HepG2 (cell line): Measurements from ENCODE around the gene NXPE4. TPM values are rescaled to one million over a fixed set of nuclear protein-coding genes. Genes with fewer than 3 reads are reported as not detected.
"Not testable (repeated sequence)": the region's sequence is repeated elsewhere in the genome, so short reads cannot be mapped to it uniquely, and the experiment has no call there.

ENCODE experiments used
- ATAC-seq: fragments of 200-7000 bp; cut with Tn5 transposase; 3 replicates; pipeline ENCODE4 v1.9.1; 2020; ENCODE audit warnings: mild to moderate bottlenecking, moderate library complexity
- Bru-seq: library from RNA; stranded (reverse); fragments of 400-500 nt; gene quantifications from one replicate; lab custom pipeline; 2021; lab: Mats Ljungman, UMichigan
- BruChase-seq, 2 experiments: library from RNA; stranded (reverse); fragments of 400-500 nt; gene quantifications; one replicate each; lab custom pipeline; 2021; lab: Mats Ljungman, UMichigan
- BruUV-seq: library from RNA; stranded (reverse); fragments of 400-500 nt; replicated peaks from 2 replicates; lab custom pipeline; 2021; lab: Mats Ljungman, UMichigan
- CTCF ChIA-PET: fragments of 300-600 bp; formaldehyde crosslinking; extraction: SDS; loops from one replicate; lab custom pipeline; 2021; ENCODE audit warnings: low total read pairs, inconsistent platforms, low intra/inter-chr PET ratio; lab: Yijun Ruan, JAX
- POLR2A ChIA-PET: fragments of 350-600 bp; sonication (Branson Sonifier 250); formaldehyde crosslinking; loops from one replicate; lab custom pipeline; 2020; ENCODE audit warnings: antibody characterized with exemption, inconsistent platforms; lab: Yijun Ruan, JAX
- DNase-seq: peaks from one replicate; pipeline ENCODE4 v3.0.0-alpha.2; 2015; ENCODE audit warnings: low spot score
- FAIRE-seq: peaks from 3 replicates; lab custom pipeline; 2011; peaks lifted over from hg19 to GRCh38; lab: Jason Lieb, UNC
- H2AFZ ChIP-seq: one replicate; pipeline ENCODE4 v1.6.1; 2011; ENCODE audit warnings: low read length, inconsistent platforms
- H3K27ac ChIP-seq: fragments of 300-600 bp; 3 replicates; pipeline ENCODE4 v1.8.0; 2011; ENCODE audit warnings: mixed run types, mild to moderate bottlenecking, mixed read lengths, low read length, inconsistent platforms; ENCODE audit not compliant: insufficient read depth; ENCODE audit errors: extremely low read length
- H3K27me3 ChIP-seq, 2 experiments: fragments of 200-600 bp in 1 of 2; 2 replicates in 1 of 2; 3 replicates in 1 of 2; pipeline versions ENCODE4 v1.6.0 to v1.8.0; 2011; ENCODE audit warnings: low read length in 2 of 2, mild to moderate bottlenecking in 2 of 2, moderate library complexity in 2 of 2, inconsistent platforms in 1 of 2; ENCODE audit not compliant: insufficient read depth in 2 of 2, control insufficient read depth in 1 of 2
- H3K36me3 ChIP-seq, 2 experiments: fragments of 200-600 bp in 1 of 2; replicated peaks in 1 of 2; 2 replicates in 1 of 2; 3 replicates in 1 of 2; pipeline versions ENCODE4 v1.5.1 to v1.8.0; 2011; ENCODE audit warnings: low read length in 2 of 2, inconsistent platforms in 1 of 2; ENCODE audit not compliant: insufficient read depth in 2 of 2, control insufficient read depth in 1 of 2
- H3K4me1 ChIP-seq: 2 replicates; pipeline ENCODE4 v1.5.1; 2012; ENCODE audit warnings: low read length, inconsistent platforms; ENCODE audit not compliant: insufficient read depth
- H3K4me2 ChIP-seq: 2 replicates; pipeline ENCODE4 v1.6.0; 2011; ENCODE audit warnings: low read depth, low read length, inconsistent platforms
- H3K4me3 ChIP-seq, 3 experiments: fragments of 200-600 bp in 1 of 3; sonication (generic), shearing (Covaris generic) in 1 of 3; replicated peaks in 1 of 3; 2 replicates each; pipeline ENCODE4 v1.5.1; 2011 to 2016; ENCODE audit warnings: low read length in 3 of 3, inconsistent platforms in 2 of 3, low read depth in 2 of 3, mild to moderate bottlenecking in 2 of 3, control low read depth in 1 of 3, mixed read lengths in 1 of 3; ENCODE audit not compliant: insufficient read depth in 1 of 3
- H3K79me2 ChIP-seq: one replicate; pipeline ENCODE4 v1.6.1; 2011; ENCODE audit warnings: low read length, inconsistent platforms; ENCODE audit not compliant: insufficient read depth
- H3K9ac ChIP-seq: 2 replicates; pipeline ENCODE4 v1.6.0; 2011; ENCODE audit warnings: mild to moderate bottlenecking, low read depth, low read length, inconsistent platforms; ENCODE audit not compliant: insufficient read depth
- H3K9me3 ChIP-seq: 2 replicates; pipeline ENCODE4 v1.5.1; 2012; ENCODE audit warnings: mild to moderate bottlenecking, low read length
- H4K20me1 ChIP-seq: 2 replicates; pipeline ENCODE4 v1.6.0; 2011; ENCODE audit warnings: inconsistent platforms, mild to moderate bottlenecking, low read length, moderate library complexity; ENCODE audit not compliant: insufficient read depth
- ELF3 ChIP-seq: IDR thresholded peaks from 2 replicates; pipeline ENCODE4 v1.6.1; 2016; ENCODE audit warnings: missing genetic modification reagents, missing compliant biosample characterization
- KDM5A ChIP-seq: fragments of 200-600 bp; sonication (generic); IDR thresholded peaks from 2 replicates; pipeline ENCODE4 v1.7.0; 2018; ENCODE audit warnings: antibody characterized with exemption, mild to moderate bottlenecking, low read length, borderline replicate concordance
- ZNF770 ChIP-seq: sonication (generic); formaldehyde crosslinking; IDR thresholded peaks from 2 replicates; pipeline ENCODE4 v1.5.0; 2020; ENCODE audit warnings: mild to moderate bottlenecking, missing genetic modification reagents
- WGBS: methylation state at CpG from one replicate; pipeline ENCODE4 v1.1.6; 2017; ENCODE audit warnings: low lambda C conversion rate; 5-methylcytosine and 5-hydroxymethylcytosine counted together
- in situ Hi-C: cut with HindIII; loops from 2 replicates; pipeline ENCODE4 v1.10.0; 2017; ENCODE audit warnings: low pct_unique_long_range_greater_than_20kb; ENCODE audit not compliant: extremely low pct_ligation_motif_present
- intact Hi-C: fragments of 100-400 bp; cut with micrococcal nuclease; formaldehyde crosslinking; loops from one replicate; pipeline ENCODE4 v1.10.0; 2022; ENCODE audit not compliant: unreplicated experiment
- long read RNA-seq, 2 experiments: library from RNA in 1 of 2; library from polyadenylated mRNA in 1 of 2; stranded (forward) in 1 of 2; unstranded in 1 of 2; transcript quantifications; one replicate each; pipeline ENCODE4 v2.0.0, GENCODE V29; 2019 to 2022
- polyA minus RNA-seq, 3 experiments: library from RNA; depleted of rRNA, polyadenylated mRNA; stranded (reverse); fragments of >200 nt; gene quantifications; 2 replicates each; pipeline ENCODE4 v1.2.3, GENCODE V29; 2011; ENCODE audit warnings: low replicate concordance in 1 of 3
- polyA plus RNA-seq, 8 experiments: library from polyadenylated mRNA; depleted of rRNA in 3 of 8; stranded (reverse) in 7 of 8; unstranded in 1 of 8; fragments of >200 nt; fragmentation: Illumina TruSeq in 4 of 8; extraction: Trizol in 4 of 8; gene quantifications; 2 replicates each; pipeline versions ENCODE4 v1.2.1 to v1.2.3, GENCODE V29; 2011 to 2016; ENCODE audit warnings: low read depth in 4 of 8, missing spikeins in 1 of 8, mixed read lengths in 1 of 8; ENCODE audit not compliant: insufficient read depth in 1 of 8
- total RNA-seq, 5 experiments: library from RNA; depleted of rRNA; stranded (reverse); fragments of >200 nt; fragmentation: Illumina TruSeq; extraction: Trizol; gene quantifications; 2 replicates each; pipeline ENCODE4 v1.2.3, GENCODE V29; 2016; ENCODE audit warnings: low read depth in 1 of 5

NXPE4 gene
- total RNA-seq (2016; rRNA removed; fragmentation: Illumina TruSeq; extraction: Trizol) (not detected in 2 replicates), polyA plus RNA-seq (2011; rRNA removed) (not detected in 2 replicates), polyA minus RNA-seq (2011; rRNA and poly(A)+ RNA removed; ENCODE audit: low replicate concordance) (not detected in 2 replicates), Bru-seq, nascent RNA (not detected), BruChase-seq, experiment 1, labeled RNA remaining after a 6-hour chase (not detected), BruChase-seq, experiment 2, labeled RNA remaining after a 2-hour chase (not detected)
- total RNA-seq (2016; cell fraction: cytosol; rRNA removed; fragmentation: Illumina TruSeq; extraction: Trizol; ENCODE audit: low read depth): not detected in 2 replicates
- not detected in 2 replicates for total RNA-seq (2016; cell fraction: insoluble cytoplasmic fraction; rRNA removed; fragmentation: Illumina TruSeq; extraction: Trizol)
- total RNA-seq (2016; cell fraction: membrane; rRNA removed; fragmentation: Illumina TruSeq; extraction: Trizol): not detected in 2 replicates
- total RNA-seq (2016; cell fraction: nucleus; rRNA removed; fragmentation: Illumina TruSeq; extraction: Trizol): not detected in 2 replicates
- polyA plus RNA-seq (2011; cell fraction: cytosol; rRNA removed): not detected in 2 replicates
- not detected in 2 replicates for polyA plus RNA-seq (2011; cell fraction: nucleus; rRNA removed)
- not detected in 2 replicates for polyA plus RNA-seq (2012)
- not detected in 2 replicates for polyA plus RNA-seq (2016; cell fraction: cytosol; fragmentation: Illumina TruSeq; extraction: Trizol; ENCODE audit: low read depth)
- polyA plus RNA-seq (2016; cell fraction: insoluble cytoplasmic fraction; fragmentation: Illumina TruSeq; extraction: Trizol; ENCODE audit: low read depth): not detected in 2 replicates
- not detected in 2 replicates for polyA plus RNA-seq (2016; cell fraction: membrane; fragmentation: Illumina TruSeq; extraction: Trizol; ENCODE audit: low read depth)
- polyA plus RNA-seq (2016; cell fraction: nucleus; fragmentation: Illumina TruSeq; extraction: Trizol; ENCODE audit: insufficient read depth, low read depth): not detected in 2 replicates
- polyA minus RNA-seq (2011; cell fraction: cytosol; rRNA and poly(A)+ RNA removed): not detected in 2 replicates
- not detected in 2 replicates for polyA minus RNA-seq (2011; cell fraction: nucleus; rRNA and poly(A)+ RNA removed)
- long read RNA-seq, experiment 1: 0 reads
- long read RNA-seq, experiment 2: 0 reads

- ATAC-seq (no peak), FAIRE-seq (no peak), DNase-seq (no peak)
- intact Hi-C loops: no loop called here
- H3K79me2 ChIP-seq: no peaks in the 10 kb centered on the region
- ChIA-PET POLR2A (no interaction called here), CTCF (no interaction called here)
- no TSS peak for BruUV-seq
- no peak within 1 kb of the TSS for H3K4me2 ChIP-seq
- TF ChIP-seq KDM5A (no peak), ELF3 (CRISPR knock-in tag) (no peak), ZNF770 (CRISPR knock-in tag) (no peak)
- H3K27ac ChIP-seq: no peak within 1 kb of the TSS
- H3K9ac ChIP-seq: no peak within 1 kb of the TSS
- H3K9me3 ChIP-seq: no peaks in the 10 kb centered on the region
- no peaks in the 10 kb centered on the region for H3K36me3 ChIP-seq
- no peaks in the 10 kb centered on the region for H3K4me1 ChIP-seq
- in situ Hi-C loops: loop anchor here (25.0 kb wide), 1 partner anchor 258 kb away; no protein-coding TSS in a partner anchor
- no peak within 1 kb of the TSS for H2AFZ ChIP-seq
- 0% methylated on average over 2 of the region's 2 CpGs for WGBS
- H4K20me1 ChIP-seq: no peaks in the 10 kb centered on the region
- H3K4me3 ChIP-seq: no peak within 1 kb of the TSS
- H3K27me3 ChIP-seq: no peaks in the 10 kb centered on the region
Measured at GRCh38 chr11:114595571-114595970, at the start of gene NXPE4. Gene NXPE4, minus strand, starts transcription at chr11:114595786. Its CDS starts 1,027 bp downstream, at chr11:114594759.

- intact Hi-C loops, DNase-seq, POLR2A ChIA-PET, H3K4me1 ChIP-seq, CTCF ChIA-PET, H2AFZ ChIP-seq, H3K36me3 ChIP-seq, H3K27me3 ChIP-seq, H3K9ac ChIP-seq, H3K27ac ChIP-seq, H4K20me1 ChIP-seq, H3K4me2 ChIP-seq, ATAC-seq, H3K9me3 ChIP-seq, H3K79me2 ChIP-seq, FAIRE-seq, in situ Hi-C loops, BruUV-seq, H3K4me3 ChIP-seq: not testable (repeated sequence)
- WGBS: 72% methylated on average over 6 of the region's 6 CpGs
Measured at GRCh38 chr11:114639440-114639839, 43.9 kb upstream of the NXPE4 start.

- H3K27ac ChIP-seq, BruUV-seq, FAIRE-seq, H2AFZ ChIP-seq, H3K36me3 ChIP-seq, H4K20me1 ChIP-seq, intact Hi-C loops, ATAC-seq, POLR2A ChIA-PET, in situ Hi-C loops, CTCF ChIA-PET, H3K4me2 ChIP-seq, H3K9ac ChIP-seq, DNase-seq, H3K9me3 ChIP-seq, H3K27me3 ChIP-seq, H3K4me1 ChIP-seq, H3K79me2 ChIP-seq, H3K4me3 ChIP-seq: not testable (repeated sequence)
- 66% methylated on average over 13 of the region's 13 CpGs for WGBS
Measured at GRCh38 chr11:114631445-114631965, 35.9 kb upstream of the NXPE4 start.
